GM23338 (cell line): ENCODE measurements around the gene SLC6A5. TPM values are rescaled to one million over a fixed set of nuclear protein-coding genes. Genes with fewer than 3 reads are reported as not detected.

Source experiments
- ATAC-seq: fragments of 200-7000 bp; cut with Tn5 transposase; 3 replicates; pipeline ENCODE4 v1.9.1; 2020
- DNase-seq: peaks from one replicate; pipeline ENCODE4 v3.0.0-alpha.2; 2015; ENCODE audit warnings: low spot score
- H2AFZ ChIP-seq: fragments of 200-600 bp; sonication (generic); 2 replicates; pipeline ENCODE4 v1.8.0; 2016; ENCODE audit warnings: antibody characterized with exemption, mild to moderate bottlenecking, moderate library complexity
- H3F3A ChIP-seq: fragments of 200-600 bp; sonication (generic); replicated peaks from 2 replicates; pipeline ENCODE4 v1.8.0; 2017; ENCODE audit warnings: antibody characterized with exemption, mixed run types, low read depth
- H3K27ac ChIP-seq: fragments of 200-600 bp; sonication (generic); 2 replicates; pipeline ENCODE4 v1.6.1; 2016; ENCODE audit warnings: low read depth
- H3K27me3 ChIP-seq: fragments of 200-600 bp; sonication (generic); 2 replicates; pipeline ENCODE4 v1.8.0; 2016; ENCODE audit warnings: mild to moderate bottlenecking, mixed run types, moderate library complexity; ENCODE audit not compliant: insufficient read depth
- H3K36me3 ChIP-seq: fragments of 200-600 bp; sonication (generic); 2 replicates; pipeline ENCODE4 v1.8.0; 2016; ENCODE audit warnings: mild to moderate bottlenecking; ENCODE audit not compliant: insufficient read depth
- H3K4me1 ChIP-seq: fragments of 200-600 bp; sonication (generic); 2 replicates; pipeline ENCODE4 v1.8.0; 2016; ENCODE audit warnings: mild to moderate bottlenecking, moderate library complexity; ENCODE audit not compliant: insufficient read depth
- H3K4me2 ChIP-seq: fragments of 200-600 bp; sonication (generic); 2 replicates; pipeline ENCODE4 v1.7.1; 2017; ENCODE audit warnings: mixed run types
- H3K4me3 ChIP-seq: fragments of 200-600 bp; sonication (generic); 2 replicates; pipeline ENCODE4 v1.6.1; 2016; ENCODE audit warnings: mixed run types
- H3K79me2 ChIP-seq: fragments of 200-600 bp; sonication (generic); replicated peaks from 2 replicates; pipeline ENCODE4 v1.8.0; 2017; ENCODE audit warnings: mild to moderate bottlenecking; ENCODE audit not compliant: insufficient read depth
- H3K9me2 ChIP-seq: fragments of 200-600 bp; sonication (generic); 2 replicates; pipeline ENCODE4 v1.8.0; 2017; ENCODE audit not compliant: insufficient read depth
- H4K20me1 ChIP-seq: fragments of 200-600 bp; sonication (generic); replicated peaks from 2 replicates; pipeline ENCODE4 v1.8.0; 2017; ENCODE audit warnings: mild to moderate bottlenecking; ENCODE audit not compliant: insufficient read depth
- H3K27ac Mint-ChIP-seq: 2 replicates; pipeline ENCODE4 v1.8.0; 2020; ENCODE audit warnings: inconsistent platforms, mild to moderate bottlenecking, moderate library complexity, mixed read lengths
- H3K27me3 Mint-ChIP-seq: 3 replicates; pipeline ENCODE4 v1.8.0; 2022; ENCODE audit warnings: low read depth, mild to moderate bottlenecking, moderate library complexity, mixed read lengths, inconsistent platforms; ENCODE audit not compliant: insufficient read depth, poor library complexity
- H3K36me3 Mint-ChIP-seq: 3 replicates; pipeline ENCODE4 v1.8.0; 2021; ENCODE audit warnings: low read depth, mild to moderate bottlenecking, inconsistent platforms, moderate library complexity, mixed read lengths
- H3K4me1 Mint-ChIP-seq: 3 replicates; pipeline ENCODE4 v1.8.0; 2020; ENCODE audit warnings: mild to moderate bottlenecking, inconsistent platforms, mixed read lengths
- H3K4me3 Mint-ChIP-seq: 3 replicates; pipeline ENCODE4 v1.8.0; 2021; ENCODE audit warnings: moderate library complexity, mild to moderate bottlenecking, inconsistent platforms, mixed read lengths
- H3K9me3 Mint-ChIP-seq: 3 replicates; pipeline ENCODE4 v1.8.0; 2020; ENCODE audit warnings: moderate library complexity, mild to moderate bottlenecking, inconsistent platforms, mixed read lengths
- CREB1 ChIP-seq: fragments of 250-450 bp; sonication (Bioruptor Pico); IDR thresholded peaks from 2 replicates; pipeline ENCODE4 v1.5.0; 2020; ENCODE audit warnings: low read depth, mild to moderate bottlenecking, moderate library complexity
- ETS1 ChIP-seq: IDR thresholded peaks from 2 replicates; pipeline ENCODE4 v1.6.1; 2016; ENCODE audit warnings: antibody characterized with exemption
- EZH2 ChIP-seq: fragments of 200-600 bp; sonication (generic); IDR thresholded peaks from one replicate; pipeline ENCODE4 v1.8.0; 2017; ENCODE audit warnings: antibody characterized with exemption, mild to moderate bottlenecking, low read depth; ENCODE audit not compliant: unreplicated experiment
- EZH2phosphoT487 ChIP-seq: fragments of 200-600 bp; sonication (generic); IDR thresholded peaks from one replicate; pipeline ENCODE4 v1.8.1; 2018; ENCODE audit warnings: antibody characterized with exemption; ENCODE audit not compliant: unreplicated experiment
- NANOG ChIP-seq: IDR thresholded peaks from 2 replicates; pipeline ENCODE4 v1.6.1; 2016; ENCODE audit warnings: antibody characterized with exemption, borderline replicate concordance
- POLR2AphosphoS5 ChIP-seq: IDR thresholded peaks from 2 replicates; pipeline ENCODE4 v1.6.1; 2016; ENCODE audit warnings: antibody characterized with exemption, low read depth
- ZNF114 ChIP-seq: fragments of 250-450 bp; sonication (Bioruptor Pico); IDR thresholded peaks from 2 replicates; pipeline ENCODE4 v1.5.0; 2020; ENCODE audit warnings: mild to moderate bottlenecking, moderate library complexity
- ZNF331 ChIP-seq: fragments of 250-450 bp; sonication (Bioruptor Pico); IDR thresholded peaks from 2 replicates; pipeline ENCODE4 v1.5.0; 2020; ENCODE audit warnings: low read depth, mild to moderate bottlenecking, moderate library complexity
- polyA plus RNA-seq: library from polyadenylated mRNA; unstranded; fragments of >200 nt; fragmentation: Nextera tagmentation; extraction: Ambion mirVana; gene quantifications from 2 replicates; pipeline ENCODE4 v1.2.1, GENCODE V29; 2016
- total RNA-seq: library from RNA; depleted of rRNA; stranded (reverse); fragments of >200 nt; shearing (Covaris generic); gene quantifications from 2 replicates; pipeline ENCODE4 v1.2.3, GENCODE V29; 2014
- TF ChIP-seq, protein P1 (sequence below): IDR thresholded peaks from one replicate; pipeline ENCODE4 v1.6.1; 2018; ENCODE audit warnings: antibody characterized with exemption; ENCODE audit not compliant: unreplicated experiment
- TF ChIP-seq, protein P2 (sequence below), 2 experiments: fragments of 200-600 bp in 1 of 2; sonication (generic) in 1 of 2; conservative IDR thresholded peaks; 2 replicates each; pipeline versions ENCODE4 v1.5.1 to v1.6.1; 2016 to 2017; ENCODE audit warnings: antibody characterized with exemption in 2 of 2, low read depth in 2 of 2, mild to moderate bottlenecking in 2 of 2, moderate library complexity in 1 of 2

The SLC6A5 gene
- total and polyA plus RNA-seq, 2 experiments from 2014 or later, result not detected

DNA sequence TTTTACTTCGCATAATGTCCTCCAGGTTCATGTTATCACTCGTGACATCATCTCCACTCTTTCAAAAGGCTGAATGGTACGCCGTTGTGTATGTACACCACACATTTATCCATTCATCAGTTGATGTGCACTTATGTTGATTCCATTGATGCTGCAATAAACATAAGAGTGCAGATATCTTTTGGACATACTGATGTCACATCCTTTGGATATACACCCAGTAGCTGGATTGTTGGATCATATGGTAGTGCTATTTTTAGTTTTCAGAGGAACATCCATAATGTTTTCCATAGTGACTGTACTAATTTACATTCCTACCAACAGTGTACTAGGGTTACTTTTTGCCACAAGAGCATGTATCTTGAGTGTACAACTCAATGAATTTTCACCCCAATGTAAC is 45.0 kb downstream of the SLC6A5 start:
- no peaks in the 10 kb centered on the region; the same call in 1 of the 2 replicates for H3K4me1 ChIP-seq
- no peaks in the 10 kb centered on the region for H3K27me3 ChIP-seq
- ATAC-seq (no peak), DNase-seq (no peak)
- Mint-ChIP-seq H3K9me3 (no peaks in the 10 kb centered on the region; the same call in 2 of the 3 replicates), H3K36me3 (no peaks in the 10 kb centered on the region), H3K27ac (no peak overlapping the region), H3K4me1 (peaks cover 15% of the 10 kb centered on the region; the same call in 2 of the 3 replicates), H3K27me3 (peaks cover 3% of the 10 kb centered on the region), H3K4me3 (no peak overlapping the region)
- no peak overlapping the region for H3K4me2 ChIP-seq
- no peak overlapping the region for H2AFZ ChIP-seq
- no peak overlapping the region for H3K27ac ChIP-seq
- no peaks in the 10 kb centered on the region; the same call in 1 of the 2 replicates for H4K20me1 ChIP-seq
- H3K79me2 ChIP-seq, result no peaks in the 10 kb centered on the region
- H3K36me3 ChIP-seq, result no peaks in the 10 kb centered on the region
- no peak for TF ChIP-seq EZH2
- TF ChIP-seq ZNF114 (CRISPR knock-in tag), result no peak
- TF ChIP-seq ZNF331 (CRISPR knock-in tag), result no peak
- TF ChIP-seq, protein P1, sequence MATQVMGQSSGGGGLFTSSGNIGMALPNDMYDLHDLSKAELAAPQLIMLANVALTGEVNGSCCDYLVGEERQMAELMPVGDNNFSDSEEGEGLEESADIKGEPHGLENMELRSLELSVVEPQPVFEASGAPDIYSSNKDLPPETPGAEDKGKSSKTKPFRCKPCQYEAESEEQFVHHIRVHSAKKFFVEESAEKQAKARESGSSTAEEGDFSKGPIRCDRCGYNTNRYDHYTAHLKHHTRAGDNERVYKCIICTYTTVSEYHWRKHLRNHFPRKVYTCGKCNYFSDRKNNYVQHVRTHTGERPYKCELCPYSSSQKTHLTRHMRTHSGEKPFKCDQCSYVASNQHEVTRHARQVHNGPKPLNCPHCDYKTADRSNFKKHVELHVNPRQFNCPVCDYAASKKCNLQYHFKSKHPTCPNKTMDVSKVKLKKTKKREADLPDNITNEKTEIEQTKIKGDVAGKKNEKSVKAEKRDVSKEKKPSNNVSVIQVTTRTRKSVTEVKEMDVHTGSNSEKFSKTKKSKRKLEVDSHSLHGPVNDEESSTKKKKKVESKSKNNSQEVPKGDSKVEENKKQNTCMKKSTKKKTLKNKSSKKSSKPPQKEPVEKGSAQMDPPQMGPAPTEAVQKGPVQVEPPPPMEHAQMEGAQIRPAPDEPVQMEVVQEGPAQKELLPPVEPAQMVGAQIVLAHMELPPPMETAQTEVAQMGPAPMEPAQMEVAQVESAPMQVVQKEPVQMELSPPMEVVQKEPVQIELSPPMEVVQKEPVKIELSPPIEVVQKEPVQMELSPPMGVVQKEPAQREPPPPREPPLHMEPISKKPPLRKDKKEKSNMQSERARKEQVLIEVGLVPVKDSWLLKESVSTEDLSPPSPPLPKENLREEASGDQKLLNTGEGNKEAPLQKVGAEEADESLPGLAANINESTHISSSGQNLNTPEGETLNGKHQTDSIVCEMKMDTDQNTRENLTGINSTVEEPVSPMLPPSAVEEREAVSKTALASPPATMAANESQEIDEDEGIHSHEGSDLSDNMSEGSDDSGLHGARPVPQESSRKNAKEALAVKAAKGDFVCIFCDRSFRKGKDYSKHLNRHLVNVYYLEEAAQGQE, result no peak
- no peak for TF ChIP-seq CREB1 (CRISPR knock-in tag)
- TF ChIP-seq ETS1, result no peak
- no peak for TF ChIP-seq EZH2phosphoT487
- no peak for TF ChIP-seq NANOG
- TF ChIP-seq POLR2AphosphoS5, result no peak
- TF ChIP-seq, protein P2, sequence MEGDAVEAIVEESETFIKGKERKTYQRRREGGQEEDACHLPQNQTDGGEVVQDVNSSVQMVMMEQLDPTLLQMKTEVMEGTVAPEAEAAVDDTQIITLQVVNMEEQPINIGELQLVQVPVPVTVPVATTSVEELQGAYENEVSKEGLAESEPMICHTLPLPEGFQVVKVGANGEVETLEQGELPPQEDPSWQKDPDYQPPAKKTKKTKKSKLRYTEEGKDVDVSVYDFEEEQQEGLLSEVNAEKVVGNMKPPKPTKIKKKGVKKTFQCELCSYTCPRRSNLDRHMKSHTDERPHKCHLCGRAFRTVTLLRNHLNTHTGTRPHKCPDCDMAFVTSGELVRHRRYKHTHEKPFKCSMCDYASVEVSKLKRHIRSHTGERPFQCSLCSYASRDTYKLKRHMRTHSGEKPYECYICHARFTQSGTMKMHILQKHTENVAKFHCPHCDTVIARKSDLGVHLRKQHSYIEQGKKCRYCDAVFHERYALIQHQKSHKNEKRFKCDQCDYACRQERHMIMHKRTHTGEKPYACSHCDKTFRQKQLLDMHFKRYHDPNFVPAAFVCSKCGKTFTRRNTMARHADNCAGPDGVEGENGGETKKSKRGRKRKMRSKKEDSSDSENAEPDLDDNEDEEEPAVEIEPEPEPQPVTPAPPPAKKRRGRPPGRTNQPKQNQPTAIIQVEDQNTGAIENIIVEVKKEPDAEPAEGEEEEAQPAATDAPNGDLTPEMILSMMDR (conservative IDR thresholded peaks at IDR 0.05; ENCODE audit: low read depth in 2 of 2), result no peak
- H3K4me3 ChIP-seq, result no peak overlapping the region
- no peaks in the 10 kb centered on the region for H3F3A ChIP-seq
- no peaks in the 10 kb centered on the region for H3K9me2 ChIP-seq
